ENCODE data around the gene PDZK1IP1. TPM values are rescaled to one million over a fixed set of nuclear protein-coding genes. Genes with fewer than 3 reads are reported as not detected.

PDZK1IP1 gene
- total and polyA plus RNA-seq, 2 donors (not counting 3 experiments of a cell fraction or from before 2014, with no cell fraction given): 0.52 TPM; not detected in 1

GRCh38 chr1:47210666-47211065 lies 20.8 kb upstream of the PDZK1IP1 start:
- Histone ChIP-seq H3K9me1 (replicated peaks; ENCODE audit: control insufficient read depth, extremely low read depth, insufficient read depth, low read length) (no peaks in the 10 kb centered on the region), H3K9ac (replicated peaks; ENCODE audit: extremely low read depth, insufficient read depth, low read length) (no peak overlapping the region), H3K36me3 (ENCODE audit: control insufficient read depth in 2 of 2, extremely low read depth in 1 of 2, insufficient read depth in 2 of 2, low read length in 2 of 2) (no peaks in the 10 kb centered on the region), H3K27me3 (ENCODE audit: control insufficient read depth in 2 of 2, insufficient read depth in 2 of 2, low read length in 2 of 2) (no peaks in the 10 kb centered on the region), H3K4me3 (replicated peaks in 1 of 3; ENCODE audit: insufficient read depth in 1 of 3, low read depth in 1 of 3, low read length in 3 of 3) (no peak overlapping the region), H3K27ac (ENCODE audit: insufficient read depth, low read depth, low read length) (no peak overlapping the region), H3K79me2 (ENCODE audit: control insufficient read depth, insufficient read depth, low read length) (no peaks in the 10 kb centered on the region), H3K4me1 (ENCODE audit: control insufficient read depth, extremely low read depth, insufficient read depth, low read length) (peaks cover 51% of the 10 kb centered on the region), H2AFZ (ENCODE audit: low read depth, low read length) (no peak overlapping the region), H3K9me3 (replicated peaks; ENCODE audit: control insufficient read depth, insufficient read depth, low read length) (no peaks in the 10 kb centered on the region), H4K20me1 (replicated peaks; ENCODE audit: control insufficient read depth, extremely low read depth, insufficient read depth, low read length) (no peaks in the 10 kb centered on the region), H3K4me2 (ENCODE audit: insufficient read depth, low read length) (no peak overlapping the region)
- CTCF ChIA-PET: interaction anchor here (0.9 to 4.6 kb wide), 7 partner anchors 8 to 52 kb away, joined by 3 to 34 read pairs (median 5); no protein-coding TSS in a partner anchor
- intact Hi-C loops (cut with micrococcal nuclease): no loop called here
- dilution Hi-C loops (cut with MboI; ENCODE audit: extremely low pct_ligation_motif_present, low sequenced_read_pairs): no loop called here
- TF ChIP-seq CTCF (IDR thresholded peaks at IDR 0.05; ENCODE audit: extremely low read depth in 1 of 2, insufficient read depth in 1 of 2, low read depth in 1 of 2, low read length in 2 of 2) (no peak), POLR2AphosphoS5 (IDR thresholded peaks at IDR 0.05; ENCODE audit: insufficient read depth, low read depth, low read length) (no peak), EZH2 (IDR thresholded peaks at IDR 0.05; ENCODE audit: borderline replicate concordance, low read depth, low read length, severe bottlenecking) (no peak), MYC (IDR thresholded peaks at IDR 0.05; ENCODE audit: low read depth, low read length) (no peak), FOS (IDR thresholded peaks at IDR 0.05; ENCODE audit: borderline replicate concordance, insufficient read depth, low read length) (no peak), JUN (IDR thresholded peaks at IDR 0.05; ENCODE audit: borderline replicate concordance, insufficient read depth, insufficient read length, low read depth) (no peak), MAX (IDR thresholded peaks at IDR 0.05; ENCODE audit: insufficient read depth, insufficient read length) (no peak), GATA2 (IDR thresholded peaks at IDR 0.05; ENCODE audit: insufficient read depth, insufficient read length, low read depth, low read length) (no peak)
- no TSS peak for BruUV-seq (replicated peaks)
- FAIRE-seq (no peak), DNase-seq (ENCODE audit: low read depth, low spot score) (peak; percentile 24)
- POLR2A ChIA-PET: no interaction called here
